GM23338 (cell line): ENCODE data around the gene SYT7. TPM values are rescaled to one million over a fixed set of nuclear protein-coding genes. Genes with fewer than 3 reads are reported as not detected.

Experiments
- ATAC-seq: fragments of 200-7000 bp; cut with Tn5 transposase; 3 replicates; pipeline ENCODE4 v1.9.1; 2020
- DNase-seq: peaks from one replicate; pipeline ENCODE4 v3.0.0-alpha.2; 2015; ENCODE audit warnings: low spot score
- H2AFZ ChIP-seq: fragments of 200-600 bp; sonication (generic); 2 replicates; pipeline ENCODE4 v1.8.0; 2016; ENCODE audit warnings: antibody characterized with exemption, mild to moderate bottlenecking, moderate library complexity
- H3F3A ChIP-seq: fragments of 200-600 bp; sonication (generic); replicated peaks from 2 replicates; pipeline ENCODE4 v1.8.0; 2017; ENCODE audit warnings: antibody characterized with exemption, mixed run types, low read depth
- H3K27ac ChIP-seq: fragments of 200-600 bp; sonication (generic); 2 replicates; pipeline ENCODE4 v1.6.1; 2016; ENCODE audit warnings: low read depth
- H3K27me3 ChIP-seq: fragments of 200-600 bp; sonication (generic); 2 replicates; pipeline ENCODE4 v1.8.0; 2016; ENCODE audit warnings: mild to moderate bottlenecking, mixed run types, moderate library complexity; ENCODE audit not compliant: insufficient read depth
- H3K36me3 ChIP-seq: fragments of 200-600 bp; sonication (generic); 2 replicates; pipeline ENCODE4 v1.8.0; 2016; ENCODE audit warnings: mild to moderate bottlenecking; ENCODE audit not compliant: insufficient read depth
- H3K4me1 ChIP-seq: fragments of 200-600 bp; sonication (generic); 2 replicates; pipeline ENCODE4 v1.8.0; 2016; ENCODE audit warnings: mild to moderate bottlenecking, moderate library complexity; ENCODE audit not compliant: insufficient read depth
- H3K4me2 ChIP-seq: fragments of 200-600 bp; sonication (generic); 2 replicates; pipeline ENCODE4 v1.7.1; 2017; ENCODE audit warnings: mixed run types
- H3K4me3 ChIP-seq: fragments of 200-600 bp; sonication (generic); 2 replicates; pipeline ENCODE4 v1.6.1; 2016; ENCODE audit warnings: mixed run types
- H3K79me2 ChIP-seq: fragments of 200-600 bp; sonication (generic); replicated peaks from 2 replicates; pipeline ENCODE4 v1.8.0; 2017; ENCODE audit warnings: mild to moderate bottlenecking; ENCODE audit not compliant: insufficient read depth
- H3K9me2 ChIP-seq: fragments of 200-600 bp; sonication (generic); 2 replicates; pipeline ENCODE4 v1.8.0; 2017; ENCODE audit not compliant: insufficient read depth
- H4K20me1 ChIP-seq: fragments of 200-600 bp; sonication (generic); replicated peaks from 2 replicates; pipeline ENCODE4 v1.8.0; 2017; ENCODE audit warnings: mild to moderate bottlenecking; ENCODE audit not compliant: insufficient read depth
- H3K27ac Mint-ChIP-seq: 2 replicates; pipeline ENCODE4 v1.8.0; 2020; ENCODE audit warnings: inconsistent platforms, mild to moderate bottlenecking, moderate library complexity, mixed read lengths
- H3K27me3 Mint-ChIP-seq: 3 replicates; pipeline ENCODE4 v1.8.0; 2022; ENCODE audit warnings: low read depth, mild to moderate bottlenecking, moderate library complexity, mixed read lengths, inconsistent platforms; ENCODE audit not compliant: insufficient read depth, poor library complexity
- H3K36me3 Mint-ChIP-seq: 3 replicates; pipeline ENCODE4 v1.8.0; 2021; ENCODE audit warnings: low read depth, mild to moderate bottlenecking, inconsistent platforms, moderate library complexity, mixed read lengths
- H3K4me1 Mint-ChIP-seq: 3 replicates; pipeline ENCODE4 v1.8.0; 2020; ENCODE audit warnings: mild to moderate bottlenecking, inconsistent platforms, mixed read lengths
- H3K4me3 Mint-ChIP-seq: 3 replicates; pipeline ENCODE4 v1.8.0; 2021; ENCODE audit warnings: moderate library complexity, mild to moderate bottlenecking, inconsistent platforms, mixed read lengths
- H3K9me3 Mint-ChIP-seq: 3 replicates; pipeline ENCODE4 v1.8.0; 2020; ENCODE audit warnings: moderate library complexity, mild to moderate bottlenecking, inconsistent platforms, mixed read lengths
- EZH2 ChIP-seq: fragments of 200-600 bp; sonication (generic); IDR thresholded peaks from one replicate; pipeline ENCODE4 v1.8.0; 2017; ENCODE audit warnings: antibody characterized with exemption, mild to moderate bottlenecking, low read depth; ENCODE audit not compliant: unreplicated experiment
- EZH2phosphoT487 ChIP-seq: fragments of 200-600 bp; sonication (generic); IDR thresholded peaks from one replicate; pipeline ENCODE4 v1.8.1; 2018; ENCODE audit warnings: antibody characterized with exemption; ENCODE audit not compliant: unreplicated experiment
- NANOG ChIP-seq: IDR thresholded peaks from 2 replicates; pipeline ENCODE4 v1.6.1; 2016; ENCODE audit warnings: antibody characterized with exemption, borderline replicate concordance
- POLR2AphosphoS5 ChIP-seq: IDR thresholded peaks from 2 replicates; pipeline ENCODE4 v1.6.1; 2016; ENCODE audit warnings: antibody characterized with exemption, low read depth
- STAT1 ChIP-seq: IDR thresholded peaks from one replicate; pipeline ENCODE4 v1.6.1; 2016; ENCODE audit warnings: antibody characterized with exemption; ENCODE audit not compliant: unreplicated experiment
- ZNF331 ChIP-seq: fragments of 250-450 bp; sonication (Bioruptor Pico); IDR thresholded peaks from 2 replicates; pipeline ENCODE4 v1.5.0; 2020; ENCODE audit warnings: low read depth, mild to moderate bottlenecking, moderate library complexity
- polyA plus RNA-seq: library from polyadenylated mRNA; unstranded; fragments of >200 nt; fragmentation: Nextera tagmentation; extraction: Ambion mirVana; gene quantifications from 2 replicates; pipeline ENCODE4 v1.2.1, GENCODE V29; 2016
- total RNA-seq: library from RNA; depleted of rRNA; stranded (reverse); fragments of >200 nt; shearing (Covaris generic); gene quantifications from 2 replicates; pipeline ENCODE4 v1.2.3, GENCODE V29; 2014
- TF ChIP-seq, protein P1 (sequence below): fragments of 250-450 bp; sonication (Bioruptor Pico); IDR thresholded peaks from 2 replicates; pipeline ENCODE4 v1.5.0; 2020; ENCODE audit warnings: mild to moderate bottlenecking, moderate library complexity
- TF ChIP-seq, protein P2 (sequence below): IDR thresholded peaks from 2 replicates; pipeline ENCODE4 v1.6.1; 2016; ENCODE audit warnings: antibody characterized with exemption
- TF ChIP-seq, protein P3 (sequence below), 2 experiments: fragments of 200-600 bp in 1 of 2; sonication (generic) in 1 of 2; conservative IDR thresholded peaks; 2 replicates each; pipeline versions ENCODE4 v1.5.1 to v1.6.1; 2016 to 2017; ENCODE audit warnings: antibody characterized with exemption in 2 of 2, low read depth in 2 of 2, mild to moderate bottlenecking in 2 of 2, moderate library complexity in 1 of 2

Gene SYT7
- total and polyA plus RNA-seq, 2 experiments from 2014 or later: 1.6 to 10.3 TPM

DNA sequence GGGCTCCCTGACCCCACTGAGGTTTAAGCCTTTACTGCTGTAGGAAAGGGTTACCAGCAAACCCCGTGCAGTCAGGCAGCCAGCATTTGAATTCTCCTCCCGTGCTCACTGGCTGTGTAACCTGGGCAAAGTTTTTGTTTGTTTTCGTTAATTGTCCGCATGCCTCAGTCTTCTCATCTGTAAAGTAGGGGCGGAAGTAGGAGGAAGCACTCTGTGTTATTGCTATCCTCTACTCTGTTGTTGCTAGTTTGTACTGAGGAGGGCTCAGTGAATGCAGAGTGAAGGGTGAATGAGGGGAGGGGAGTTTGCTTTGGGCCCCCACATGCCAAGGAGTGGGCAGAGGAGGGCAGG, 14.0 kb upstream of the SYT7 start:
- TF ChIP-seq STAT1 (no peak), NANOG (no peak), EZH2phosphoT487 (no peak), EZH2 (no peak), POLR2AphosphoS5 (no peak), ZNF331 (no peak)
- TF ChIP-seq, protein P1, sequence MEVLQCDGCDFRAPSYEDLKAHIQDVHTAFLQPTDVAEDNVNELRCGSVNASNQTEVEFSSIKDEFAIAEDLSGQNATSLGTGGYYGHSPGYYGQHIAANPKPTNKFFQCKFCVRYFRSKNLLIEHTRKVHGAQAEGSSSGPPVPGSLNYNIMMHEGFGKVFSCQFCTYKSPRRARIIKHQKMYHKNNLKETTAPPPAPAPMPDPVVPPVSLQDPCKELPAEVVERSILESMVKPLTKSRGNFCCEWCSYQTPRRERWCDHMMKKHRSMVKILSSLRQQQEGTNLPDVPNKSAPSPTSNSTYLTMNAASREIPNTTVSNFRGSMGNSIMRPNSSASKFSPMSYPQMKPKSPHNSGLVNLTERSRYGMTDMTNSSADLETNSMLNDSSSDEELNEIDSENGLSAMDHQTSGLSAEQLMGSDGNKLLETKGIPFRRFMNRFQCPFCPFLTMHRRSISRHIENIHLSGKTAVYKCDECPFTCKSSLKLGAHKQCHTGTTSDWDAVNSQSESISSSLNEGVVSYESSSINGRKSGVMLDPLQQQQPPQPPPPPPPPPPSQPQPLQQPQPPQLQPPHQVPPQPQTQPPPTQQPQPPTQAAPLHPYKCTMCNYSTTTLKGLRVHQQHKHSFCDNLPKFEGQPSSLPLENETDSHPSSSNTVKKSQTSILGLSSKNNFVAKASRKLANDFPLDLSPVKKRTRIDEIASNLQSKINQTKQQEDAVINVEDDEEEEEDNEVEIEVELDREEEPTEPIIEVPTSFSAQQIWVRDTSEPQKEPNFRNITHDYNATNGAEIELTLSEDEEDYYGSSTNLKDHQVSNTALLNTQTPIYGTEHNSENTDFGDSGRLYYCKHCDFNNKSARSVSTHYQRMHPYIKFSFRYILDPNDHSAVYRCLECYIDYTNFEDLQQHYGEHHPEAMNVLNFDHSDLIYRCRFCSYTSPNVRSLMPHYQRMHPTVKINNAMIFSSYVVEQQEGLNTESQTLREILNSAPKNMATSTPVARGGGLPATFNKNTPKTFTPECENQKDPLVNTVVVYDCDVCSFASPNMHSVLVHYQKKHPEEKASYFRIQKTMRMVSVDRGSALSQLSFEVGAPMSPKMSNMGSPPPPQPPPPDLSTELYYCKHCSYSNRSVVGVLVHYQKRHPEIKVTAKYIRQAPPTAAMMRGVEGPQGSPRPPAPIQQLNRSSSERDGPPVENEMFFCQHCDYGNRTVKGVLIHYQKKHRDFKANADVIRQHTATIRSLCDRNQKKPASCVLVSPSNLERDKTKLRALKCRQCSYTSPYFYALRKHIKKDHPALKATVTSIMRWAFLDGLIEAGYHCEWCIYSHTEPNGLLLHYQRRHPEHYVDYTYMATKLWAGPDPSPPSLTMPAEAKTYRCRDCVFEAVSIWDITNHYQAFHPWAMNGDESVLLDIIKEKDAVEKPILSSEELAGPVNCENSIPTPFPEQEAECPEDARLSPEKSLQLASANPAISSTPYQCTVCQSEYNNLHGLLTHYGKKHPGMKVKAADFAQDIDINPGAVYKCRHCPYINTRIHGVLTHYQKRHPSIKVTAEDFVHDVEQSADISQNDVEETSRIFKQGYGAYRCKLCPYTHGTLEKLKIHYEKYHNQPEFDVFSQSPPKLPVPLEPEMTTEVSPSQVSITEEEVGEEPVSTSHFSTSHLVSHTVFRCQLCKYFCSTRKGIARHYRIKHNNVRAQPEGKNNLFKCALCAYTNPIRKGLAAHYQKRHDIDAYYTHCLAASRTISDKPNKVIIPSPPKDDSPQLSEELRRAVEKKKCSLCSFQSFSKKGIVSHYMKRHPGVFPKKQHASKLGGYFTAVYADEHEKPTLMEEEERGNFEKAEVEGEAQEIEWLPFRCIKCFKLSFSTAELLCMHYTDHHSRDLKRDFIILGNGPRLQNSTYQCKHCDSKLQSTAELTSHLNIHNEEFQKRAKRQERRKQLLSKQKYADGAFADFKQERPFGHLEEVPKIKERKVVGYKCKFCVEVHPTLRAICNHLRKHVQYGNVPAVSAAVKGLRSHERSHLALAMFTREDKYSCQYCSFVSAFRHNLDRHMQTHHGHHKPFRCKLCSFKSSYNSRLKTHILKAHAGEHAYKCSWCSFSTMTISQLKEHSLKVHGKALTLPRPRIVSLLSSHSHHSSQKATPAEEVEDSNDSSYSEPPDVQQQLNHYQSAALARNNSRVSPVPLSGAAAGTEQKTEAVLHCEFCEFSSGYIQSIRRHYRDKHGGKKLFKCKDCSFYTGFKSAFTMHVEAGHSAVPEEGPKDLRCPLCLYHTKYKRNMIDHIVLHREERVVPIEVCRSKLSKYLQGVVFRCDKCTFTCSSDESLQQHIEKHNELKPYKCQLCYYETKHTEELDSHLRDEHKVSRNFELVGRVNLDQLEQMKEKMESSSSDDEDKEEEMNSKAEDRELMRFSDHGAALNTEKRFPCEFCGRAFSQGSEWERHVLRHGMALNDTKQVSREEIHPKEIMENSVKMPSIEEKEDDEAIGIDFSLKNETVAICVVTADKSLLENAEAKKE: no peak
- TF ChIP-seq, protein P2, sequence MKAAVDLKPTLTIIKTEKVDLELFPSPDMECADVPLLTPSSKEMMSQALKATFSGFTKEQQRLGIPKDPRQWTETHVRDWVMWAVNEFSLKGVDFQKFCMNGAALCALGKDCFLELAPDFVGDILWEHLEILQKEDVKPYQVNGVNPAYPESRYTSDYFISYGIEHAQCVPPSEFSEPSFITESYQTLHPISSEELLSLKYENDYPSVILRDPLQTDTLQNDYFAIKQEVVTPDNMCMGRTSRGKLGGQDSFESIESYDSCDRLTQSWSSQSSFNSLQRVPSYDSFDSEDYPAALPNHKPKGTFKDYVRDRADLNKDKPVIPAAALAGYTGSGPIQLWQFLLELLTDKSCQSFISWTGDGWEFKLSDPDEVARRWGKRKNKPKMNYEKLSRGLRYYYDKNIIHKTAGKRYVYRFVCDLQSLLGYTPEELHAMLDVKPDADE: no peak
- TF ChIP-seq, protein P3, sequence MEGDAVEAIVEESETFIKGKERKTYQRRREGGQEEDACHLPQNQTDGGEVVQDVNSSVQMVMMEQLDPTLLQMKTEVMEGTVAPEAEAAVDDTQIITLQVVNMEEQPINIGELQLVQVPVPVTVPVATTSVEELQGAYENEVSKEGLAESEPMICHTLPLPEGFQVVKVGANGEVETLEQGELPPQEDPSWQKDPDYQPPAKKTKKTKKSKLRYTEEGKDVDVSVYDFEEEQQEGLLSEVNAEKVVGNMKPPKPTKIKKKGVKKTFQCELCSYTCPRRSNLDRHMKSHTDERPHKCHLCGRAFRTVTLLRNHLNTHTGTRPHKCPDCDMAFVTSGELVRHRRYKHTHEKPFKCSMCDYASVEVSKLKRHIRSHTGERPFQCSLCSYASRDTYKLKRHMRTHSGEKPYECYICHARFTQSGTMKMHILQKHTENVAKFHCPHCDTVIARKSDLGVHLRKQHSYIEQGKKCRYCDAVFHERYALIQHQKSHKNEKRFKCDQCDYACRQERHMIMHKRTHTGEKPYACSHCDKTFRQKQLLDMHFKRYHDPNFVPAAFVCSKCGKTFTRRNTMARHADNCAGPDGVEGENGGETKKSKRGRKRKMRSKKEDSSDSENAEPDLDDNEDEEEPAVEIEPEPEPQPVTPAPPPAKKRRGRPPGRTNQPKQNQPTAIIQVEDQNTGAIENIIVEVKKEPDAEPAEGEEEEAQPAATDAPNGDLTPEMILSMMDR (conservative IDR thresholded peaks at IDR 0.05; ENCODE audit: low read depth in 2 of 2): no peak
- Mint-ChIP-seq H3K27me3 (peaks cover 25% of the 10 kb centered on the region), H3K4me1 (peaks cover 35% of the 10 kb centered on the region), H3K4me3 (no peak overlapping the region), H3K27ac (no peak overlapping the region), H3K9me3 (no peaks in the 10 kb centered on the region), H3K36me3 (no peaks in the 10 kb centered on the region)
- no peak for DNase-seq
- Histone ChIP-seq H3K4me1 (peaks cover 23% of the 10 kb centered on the region), H4K20me1 (no peaks in the 10 kb centered on the region), H3K27me3 (no peaks in the 10 kb centered on the region), H3K4me2 (no peak overlapping the region), H3K4me3 (no peak overlapping the region), H2AFZ (peak overlapping the region; percentile 66; the same call in 1 of the 2 replicates), H3F3A (no peaks in the 10 kb centered on the region), H3K9me2 (no peaks in the 10 kb centered on the region), H3K36me3 (no peaks in the 10 kb centered on the region), H3K79me2 (no peaks in the 10 kb centered on the region), H3K27ac (no peak overlapping the region)
- ATAC-seq: no peak
